ENCODE results near the gene EME2. TPM values are rescaled to one million over a fixed set of nuclear protein-coding genes. Genes with fewer than 3 reads are reported as not detected.
A peak's percentile ranks its signal among the peaks of the same experiment; 100 is the strongest.

EME2 gene
- polyA plus RNA-seq, 6 donors from 2014 or later, result 0.43 to 2.8 (median 0.93) TPM

GRCh38 chr16:1809281-1809801 lies 36.7 kb downstream of the EME2 start:
- H3K9me3 Mint-ChIP-seq, result no peaks in the 10 kb centered on the region
- H3K4me1 Mint-ChIP-seq, result peaks cover 5 to 7% (median 5%) of the 10 kb centered on the region in 3 donors
- DNase-seq, result no peak
- H3K36me3 Mint-ChIP-seq, result no peaks in the 10 kb centered on the region
- no peak overlapping the region for H3K4me3 Mint-ChIP-seq
- no peak overlapping the region for H3K27ac Mint-ChIP-seq
- H3K27me3 Mint-ChIP-seq, result no peaks in the 10 kb centered on the region
- no peak for ATAC-seq (ENCODE audit: low read depth in 2 of 2)

GRCh38 chr16:1810106-1810505 lies 37.5 kb downstream of the EME2 start:
- H3K9me3 Mint-ChIP-seq, result no peaks in the 10 kb centered on the region
- H3K4me3 Mint-ChIP-seq, result no peak overlapping the region
- H3K36me3 Mint-ChIP-seq, result peaks cover 0 to 1% of the 10 kb centered on the region in 2 donors
- no peak for ATAC-seq (ENCODE audit: low read depth in 2 of 2)
- H3K27ac Mint-ChIP-seq, result no peak overlapping the region
- H3K4me1 Mint-ChIP-seq, result peaks cover 5 to 7% (median 5%) of the 10 kb centered on the region in 3 donors
- no peak for DNase-seq
- H3K27me3 Mint-ChIP-seq, result no peaks in the 10 kb centered on the region

- peaks cover 0 to 5% of the 10 kb centered on the region in 2 donors for H3K36me3 Mint-ChIP-seq
- H3K9me3 Mint-ChIP-seq, result no peaks in the 10 kb centered on the region
- no peak overlapping the region for H3K4me3 Mint-ChIP-seq
- no peak overlapping the region for H3K27ac Mint-ChIP-seq
- H3K27me3 Mint-ChIP-seq, result no peaks in the 10 kb centered on the region
- H3K4me1 Mint-ChIP-seq, result peaks cover 5 to 7% (median 5%) of the 10 kb centered on the region in 3 donors
- DNase-seq, result no peak
- no peak for ATAC-seq (ENCODE audit: low read depth in 2 of 2)
Observed at GRCh38 chr16:1810536-1810935, 37.9 kb downstream of the EME2 start.

- peak; percentile 37 to 46 for ATAC-seq (ENCODE audit: low read depth in 2 of 2)
- DNase-seq, result peak; percentile 17
- H3K27ac Mint-ChIP-seq, result peak overlapping the region in 1 of 6 donors; percentile 22
- H3K4me1 Mint-ChIP-seq, result peaks cover 5 to 11% (median 7%) of the 10 kb centered on the region in 3 donors
- H3K4me3 Mint-ChIP-seq, result no peak overlapping the region
- no peaks in the 10 kb centered on the region for H3K9me3 Mint-ChIP-seq
- H3K36me3 Mint-ChIP-seq, result peaks cover 0 to 7% of the 10 kb centered on the region in 2 donors
- H3K27me3 Mint-ChIP-seq, result no peaks in the 10 kb centered on the region
Observed at GRCh38 chr16:1812732-1813163, 40.1 kb downstream of the EME2 start.

- Mint-ChIP-seq H3K4me1 (peaks cover 5 to 11% (median 7%) of the 10 kb centered on the region in 3 donors), H3K4me3 (peak overlapping the region in 2 of 8 donors; percentile 33 to 61), H3K27me3 (no peaks in the 10 kb centered on the region), H3K36me3 (peaks cover 0 to 7% of the 10 kb centered on the region in 2 donors), H3K9me3 (no peaks in the 10 kb centered on the region), H3K27ac (peak overlapping the region in 1 of 6 donors; percentile 65)
- DNase-seq, result no peak
- no peak for ATAC-seq (ENCODE audit: low read depth in 2 of 2)
Observed at GRCh38 chr16:1815461-1815860, 42.9 kb downstream of the EME2 start.

GRCh38 chr16:1816396-1817275 lies 44.0 kb downstream of the EME2 start:
- Mint-ChIP-seq H3K27ac (peak overlapping the region in 1 of 6 donors; percentile 47), H3K4me1 (peaks cover 5 to 11% (median 7%) of the 10 kb centered on the region in 3 donors), H3K4me3 (no peak overlapping the region), H3K36me3 (peaks cover 0 to 7% of the 10 kb centered on the region in 2 donors), H3K9me3 (no peaks in the 10 kb centered on the region), H3K27me3 (no peaks in the 10 kb centered on the region)
- no peak for ATAC-seq (ENCODE audit: low read depth in 2 of 2)
- no peak for DNase-seq

GRCh38 chr16:1817276-1817589 lies 44.6 kb downstream of the EME2 start:
- Mint-ChIP-seq H3K27me3 (no peaks in the 10 kb centered on the region), H3K27ac (peak overlapping the region in 2 of 6 donors; percentile 71 to 78), H3K4me1 (peaks cover 5 to 11% (median 7%) of the 10 kb centered on the region in 3 donors), H3K9me3 (no peaks in the 10 kb centered on the region), H3K4me3 (peak overlapping the region in 1 of 8 donors; percentile 45), H3K36me3 (peaks cover 0 to 7% of the 10 kb centered on the region in 2 donors)
- DNase-seq, result no peak
- no peak for ATAC-seq (ENCODE audit: low read depth in 2 of 2)

- no peak overlapping the region for H3K4me3 Mint-ChIP-seq
- H3K27me3 Mint-ChIP-seq, result no peaks in the 10 kb centered on the region
- H3K36me3 Mint-ChIP-seq, result peaks cover 0 to 7% of the 10 kb centered on the region in 2 donors
- no peak for ATAC-seq (ENCODE audit: low read depth in 2 of 2)
- DNase-seq, result no peak
- H3K4me1 Mint-ChIP-seq, result peaks cover 5 to 11% (median 7%) of the 10 kb centered on the region in 3 donors
- H3K9me3 Mint-ChIP-seq, result no peaks in the 10 kb centered on the region
- H3K27ac Mint-ChIP-seq, result no peak overlapping the region
Observed at GRCh38 chr16:1817716-1818115, 45.1 kb downstream of the EME2 start.

- peaks cover 0 to 7% of the 10 kb centered on the region in 2 donors for H3K36me3 Mint-ChIP-seq
- no peak overlapping the region for H3K4me3 Mint-ChIP-seq
- H3K27ac Mint-ChIP-seq, result no peak overlapping the region
- no peaks in the 10 kb centered on the region for H3K27me3 Mint-ChIP-seq
- no peaks in the 10 kb centered on the region for H3K9me3 Mint-ChIP-seq
- no peak for ATAC-seq (ENCODE audit: low read depth in 2 of 2)
- H3K4me1 Mint-ChIP-seq, result peaks cover 0 to 7% (median 3%) of the 10 kb centered on the region in 3 donors
- no peak for DNase-seq
Observed at GRCh38 chr16:1818204-1818872, 45.7 kb downstream of the EME2 start.

GRCh38 chr16:1818873-1819525 lies 46.4 kb downstream of the EME2 start:
- Mint-ChIP-seq H3K36me3 (peaks cover 0 to 7% of the 10 kb centered on the region in 2 donors), H3K4me3 (no peak overlapping the region), H3K4me1 (peaks cover 0 to 10% (median 4%) of the 10 kb centered on the region in 3 donors), H3K9me3 (no peaks in the 10 kb centered on the region), H3K27ac (no peak overlapping the region), H3K27me3 (no peaks in the 10 kb centered on the region)
- ATAC-seq (ENCODE audit: low read depth in 2 of 2) (no peak), DNase-seq (no peak)

GRCh38 chr16:1819611-1820010 lies 47.0 kb downstream of the EME2 start:
- H3K27ac Mint-ChIP-seq, result no peak overlapping the region
- H3K4me3 Mint-ChIP-seq, result no peak overlapping the region
- H3K9me3 Mint-ChIP-seq, result no peaks in the 10 kb centered on the region
- peaks cover 3 to 16% (median 10%) of the 10 kb centered on the region in 3 donors for H3K4me1 Mint-ChIP-seq
- ATAC-seq (ENCODE audit: low read depth in 2 of 2) (no peak), DNase-seq (no peak)
- peaks cover 0 to 7% of the 10 kb centered on the region in 2 donors for H3K36me3 Mint-ChIP-seq
- no peaks in the 10 kb centered on the region for H3K27me3 Mint-ChIP-seq

- peaks cover 5 to 19% (median 14%) of the 10 kb centered on the region in 3 donors for H3K4me1 Mint-ChIP-seq
- H3K4me3 Mint-ChIP-seq, result no peak overlapping the region
- peaks cover 0 to 3% of the 10 kb centered on the region in 2 donors for H3K36me3 Mint-ChIP-seq
- no peak for ATAC-seq (ENCODE audit: low read depth in 2 of 2)
- no peaks in the 10 kb centered on the region for H3K9me3 Mint-ChIP-seq
- no peaks in the 10 kb centered on the region for H3K27me3 Mint-ChIP-seq
- no peak for DNase-seq
- no peak overlapping the region for H3K27ac Mint-ChIP-seq
Observed at GRCh38 chr16:1820096-1820945, 47.7 kb downstream of the EME2 start.

- DNase-seq (no peak), ATAC-seq (ENCODE audit: low read depth in 2 of 2) (no peak)
- Mint-ChIP-seq H3K27me3 (no peaks in the 10 kb centered on the region), H3K27ac (no peak overlapping the region), H3K36me3 (no peaks in the 10 kb centered on the region), H3K9me3 (no peaks in the 10 kb centered on the region), H3K4me1 (peaks cover 5 to 23% (median 20%) of the 10 kb centered on the region in 3 donors), H3K4me3 (no peak overlapping the region)
Observed at GRCh38 chr16:1820946-1821290, 48.3 kb downstream of the EME2 start.

Data from naive B cell (primary cell).